Measurements from ENCODE around the gene IQGAP3. TPM values are rescaled to one million over a fixed set of nuclear protein-coding genes. Genes with fewer than 3 reads are reported as not detected.
"Not testable (repeated sequence)": the region's sequence is repeated elsewhere in the genome, so short reads cannot be mapped to it uniquely, and the experiment has no call there.

IQGAP3 gene
- total RNA-seq, 2 experiments from 2014 or later, result 24.3 to 31.3 TPM

- Mint-ChIP-seq H3K9me3 (ENCODE audit: low read depth) (no peaks in the 10 kb centered on the region), H3K4me3 (no peak overlapping the region), H3K27me3 (no peaks in the 10 kb centered on the region), H3K4me1 (peaks cover 15% of the 10 kb centered on the region), H3K36me3 (peaks cover 19% of the 10 kb centered on the region), H3K27ac (no peak overlapping the region)
- ATAC-seq (no peak), DNase-seq (no peak)
- CTCF ChIA-PET, result interaction anchor here (0.6 to 1.9 kb wide), 5 partner anchors 12 to 335 kb away, joined by 3 to 6 read pairs (median 3); no protein-coding TSS in a partner anchor
These were observed 17.4 kb downstream of the IQGAP3 start for GRCh38 chr1:156554971-156555370.

GRCh38 chr1:156553860-156554485 is 18.4 kb downstream of the IQGAP3 start:
- Mint-ChIP-seq H3K27ac (no peak overlapping the region), H3K4me3 (no peak overlapping the region), H3K4me1 (peaks cover 15% of the 10 kb centered on the region), H3K27me3 (no peaks in the 10 kb centered on the region), H3K36me3 (peaks cover 17% of the 10 kb centered on the region), H3K9me3 (ENCODE audit: low read depth) (no peaks in the 10 kb centered on the region)
- CTCF ChIA-PET, result interaction anchor here (1.1 to 1.9 kb wide), 2 partner anchors 73 to 108 kb away, joined by 4 to 6 read pairs; no protein-coding TSS in a partner anchor
- ATAC-seq (no peak), DNase-seq (no peak)

- H3K27ac Mint-ChIP-seq, result peak overlapping the region; percentile 58
- CTCF ChIA-PET; H3K4me3 Mint-ChIP-seq; ATAC-seq; H3K9me3 Mint-ChIP-seq (ENCODE audit: low read depth); DNase-seq; H3K27me3 Mint-ChIP-seq: not testable (repeated sequence)
- peaks cover 17% of the 10 kb centered on the region for H3K36me3 Mint-ChIP-seq
- peaks cover 15% of the 10 kb centered on the region for H3K4me1 Mint-ChIP-seq
These were observed 19.4 kb downstream of the IQGAP3 start for GRCh38 chr1:156552937-156553336.

- CTCF ChIA-PET, result no interaction called here
- DNase-seq (no peak), ATAC-seq (no peak)
- Mint-ChIP-seq H3K27ac (no peak overlapping the region), H3K36me3 (peaks cover 19% of the 10 kb centered on the region), H3K4me1 (peaks cover 15% of the 10 kb centered on the region), H3K9me3 (ENCODE audit: low read depth) (no peaks in the 10 kb centered on the region), H3K4me3 (no peak overlapping the region), H3K27me3 (no peaks in the 10 kb centered on the region)
These were observed 19.8 kb downstream of the IQGAP3 start for GRCh38 chr1:156552518-156552917.

- peaks cover 15% of the 10 kb centered on the region for H3K4me1 Mint-ChIP-seq
- no peak overlapping the region for H3K4me3 Mint-ChIP-seq
- no peak overlapping the region for H3K27ac Mint-ChIP-seq
- no peaks in the 10 kb centered on the region for H3K27me3 Mint-ChIP-seq
- H3K9me3 Mint-ChIP-seq (ENCODE audit: low read depth), result no peaks in the 10 kb centered on the region
- no peak for ATAC-seq
- no peak for DNase-seq
- CTCF ChIA-PET, result interaction anchor here (0.8 to 1.9 kb wide), 4 partner anchors 23 to 71 kb away, joined by 3 to 9 read pairs (median 3); partner anchors contain the start of gene MEF2D
- peaks cover 21% of the 10 kb centered on the region for H3K36me3 Mint-ChIP-seq
These were observed 20.5 kb downstream of the IQGAP3 start for GRCh38 chr1:156551869-156552268.

GRCh38 chr1:156551066-156551643 is 21.2 kb downstream of the IQGAP3 start:
- no peak for ATAC-seq

GRCh38 chr1:156550346-156550745 is 22.0 kb downstream of the IQGAP3 start:
- Mint-ChIP-seq H3K27ac (no peak overlapping the region), H3K9me3 (ENCODE audit: low read depth) (no peaks in the 10 kb centered on the region), H3K27me3 (no peaks in the 10 kb centered on the region), H3K4me3 (no peak overlapping the region), H3K36me3 (peaks cover 12% of the 10 kb centered on the region), H3K4me1 (peaks cover 15% of the 10 kb centered on the region)
- CTCF ChIA-PET, result interaction anchor here (1.0 to 1.9 kb wide), 2 partner anchors 25 to 69 kb away, joined by 3 to 9 read pairs; no protein-coding TSS in a partner anchor
- no peak for ATAC-seq
- no peak for DNase-seq

More at GRCh38 chr1:156551066-156551643, 21.2 kb downstream of the IQGAP3 start:
- Mint-ChIP-seq H3K4me1 (peaks cover 15% of the 10 kb centered on the region), H3K36me3 (peaks cover 16% of the 10 kb centered on the region), H3K4me3 (no peak overlapping the region), H3K27ac (no peak overlapping the region), H3K27me3 (no peaks in the 10 kb centered on the region), H3K9me3 (ENCODE audit: low read depth) (no peaks in the 10 kb centered on the region)
- CTCF ChIA-PET, result interaction anchor here (0.7 to 1.9 kb wide), 5 partner anchors 23 to 70 kb away, joined by 3 to 9 read pairs (median 3); partner anchors contain the start of genes MEF2D and NAXE
- DNase-seq, result no peak

GRCh38 chr1:156549831-156550230 is 22.5 kb downstream of the IQGAP3 start:
- peaks cover 12% of the 10 kb centered on the region for H3K36me3 Mint-ChIP-seq
- DNase-seq (no peak), ATAC-seq (no peak)
- no peak overlapping the region for H3K27ac Mint-ChIP-seq
- no peaks in the 10 kb centered on the region for H3K27me3 Mint-ChIP-seq
- no peak overlapping the region for H3K4me3 Mint-ChIP-seq
- peaks cover 15% of the 10 kb centered on the region for H3K4me1 Mint-ChIP-seq
- CTCF ChIA-PET, result interaction anchor here (1.0 kb wide), 1 partner anchor 24 kb away, joined by 3 read pairs; no protein-coding TSS in a partner anchor
- H3K9me3 Mint-ChIP-seq (ENCODE audit: low read depth), result no peaks in the 10 kb centered on the region

GRCh38 chr1:156549390-156549789 is 23.0 kb downstream of the IQGAP3 start:
- Mint-ChIP-seq H3K36me3 (peaks cover 13% of the 10 kb centered on the region), H3K4me3 (no peak overlapping the region), H3K9me3 (ENCODE audit: low read depth) (no peaks in the 10 kb centered on the region), H3K4me1 (peaks cover 15% of the 10 kb centered on the region), H3K27ac (no peak overlapping the region), H3K27me3 (no peaks in the 10 kb centered on the region)
- ATAC-seq, result no peak
- CTCF ChIA-PET, result interaction anchor here (0.7 to 1.0 kb wide), 2 partner anchors 11 to 24 kb away, joined by 3 read pairs; no protein-coding TSS in a partner anchor
- DNase-seq, result no peak

- H3K27me3 Mint-ChIP-seq, result no peaks in the 10 kb centered on the region
- CTCF ChIA-PET, result interaction anchor here (0.6 to 1.6 kb wide), 4 partner anchors 13 to 67 kb away, joined by 3 to 4 read pairs (median 3); no protein-coding TSS in a partner anchor
- no peak overlapping the region for H3K27ac Mint-ChIP-seq
- DNase-seq, result no peak
- no peak overlapping the region for H3K4me3 Mint-ChIP-seq
- ATAC-seq, result no peak
- peaks cover 11% of the 10 kb centered on the region for H3K36me3 Mint-ChIP-seq
- H3K4me1 Mint-ChIP-seq, result peaks cover 3% of the 10 kb centered on the region
- no peaks in the 10 kb centered on the region for H3K9me3 Mint-ChIP-seq (ENCODE audit: low read depth)
These were observed 24.4 kb downstream of the IQGAP3 start for GRCh38 chr1:156547982-156548381.

- Mint-ChIP-seq H3K4me1 (peaks cover under 1% of the 10 kb centered on the region), H3K27ac (no peak overlapping the region), H3K9me3 (ENCODE audit: low read depth) (no peaks in the 10 kb centered on the region), H3K27me3 (no peaks in the 10 kb centered on the region), H3K36me3 (peaks cover 9% of the 10 kb centered on the region), H3K4me3 (no peak overlapping the region)
- ATAC-seq (no peak), DNase-seq (no peak)
- CTCF ChIA-PET, result interaction anchor here (0.8 to 1.6 kb wide), 3 partner anchors 14 to 67 kb away, joined by 3 to 4 read pairs (median 3); no protein-coding TSS in a partner anchor
These were observed 24.9 kb downstream of the IQGAP3 start for GRCh38 chr1:156547434-156547833.

GRCh38 chr1:156546267-156546666 is 26.1 kb downstream of the IQGAP3 start:
- ATAC-seq, result no peak
- H3K36me3 Mint-ChIP-seq, result peaks cover 11% of the 10 kb centered on the region
- no peak overlapping the region for H3K4me3 Mint-ChIP-seq
- H3K27ac Mint-ChIP-seq, result no peak overlapping the region
- H3K4me1 Mint-ChIP-seq, result no peaks in the 10 kb centered on the region
- H3K9me3 Mint-ChIP-seq (ENCODE audit: low read depth), result no peaks in the 10 kb centered on the region
- CTCF ChIA-PET, result no interaction called here
- H3K27me3 Mint-ChIP-seq, result no peaks in the 10 kb centered on the region
- no peak for DNase-seq

GRCh38 chr1:156544592-156545102 is 27.7 kb downstream of the IQGAP3 start:
- Mint-ChIP-seq H3K9me3 (ENCODE audit: low read depth) (no peaks in the 10 kb centered on the region), H3K36me3 (peaks cover 13% of the 10 kb centered on the region), H3K27ac (no peak overlapping the region), H3K27me3 (no peaks in the 10 kb centered on the region), H3K4me3 (no peak overlapping the region), H3K4me1 (peaks cover 2% of the 10 kb centered on the region)
- CTCF ChIA-PET, result interaction anchor here (0.9 to 1.5 kb wide), 2 partner anchors 17 to 63 kb away, joined by 3 read pairs; no protein-coding TSS in a partner anchor
- no peak for ATAC-seq
- no peak for DNase-seq

Data from activated CD8-positive, alpha-beta memory T cell treated with anti-CD3 and anti-CD28 coated beads, Interleukin-2, amount 10 ng/mL, durations not matched to agents 7 days and 5 days (primary cell).